ENCODE measurements around the gene PIGS.
"Not testable (repeated sequence)": the region's sequence is repeated elsewhere in the genome, so short reads cannot be mapped to it uniquely, and the experiment has no call there.

Gene PIGS

DNA sequence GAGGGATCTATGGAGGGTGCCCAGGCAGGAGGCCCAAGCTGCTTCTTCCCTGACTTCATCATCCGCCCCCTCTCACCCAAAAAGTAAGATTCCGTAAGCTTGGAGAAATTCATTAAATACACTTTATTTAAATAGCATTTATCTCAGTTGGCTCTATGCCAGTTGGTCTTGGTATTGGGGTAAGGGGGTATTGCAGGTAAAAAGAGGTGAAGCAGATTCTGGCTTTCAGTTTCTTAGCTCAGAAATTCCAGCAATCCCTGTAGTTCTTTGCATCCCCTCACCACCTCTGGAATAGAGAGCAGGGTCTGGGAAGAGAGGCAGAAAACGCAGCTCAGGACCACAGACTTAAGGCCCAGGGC, 6.1 kb upstream of the PIGS start:
- no peak overlapping the region for H3K9ac ChIP-seq (ENCODE audit: low read depth, low read length)
- H3K27me3 ChIP-seq (ENCODE audit: control insufficient read depth, insufficient read depth, low read length): peaks cover 16% of the 10 kb centered on the region
- H3K4me1 ChIP-seq (ENCODE audit: control insufficient read depth, insufficient read depth, low read length): peaks cover 7% of the 10 kb centered on the region
- H3K9me3 ChIP-seq (ENCODE audit: control insufficient read depth, insufficient read depth, low read length): no peaks in the 10 kb centered on the region
- H3K4me3 ChIP-seq (ENCODE audit: low read depth, low read length): no peak overlapping the region
- H3K36me3 ChIP-seq (ENCODE audit: control insufficient read depth, insufficient read depth, low read length): peaks cover 33% of the 10 kb centered on the region

DNA sequence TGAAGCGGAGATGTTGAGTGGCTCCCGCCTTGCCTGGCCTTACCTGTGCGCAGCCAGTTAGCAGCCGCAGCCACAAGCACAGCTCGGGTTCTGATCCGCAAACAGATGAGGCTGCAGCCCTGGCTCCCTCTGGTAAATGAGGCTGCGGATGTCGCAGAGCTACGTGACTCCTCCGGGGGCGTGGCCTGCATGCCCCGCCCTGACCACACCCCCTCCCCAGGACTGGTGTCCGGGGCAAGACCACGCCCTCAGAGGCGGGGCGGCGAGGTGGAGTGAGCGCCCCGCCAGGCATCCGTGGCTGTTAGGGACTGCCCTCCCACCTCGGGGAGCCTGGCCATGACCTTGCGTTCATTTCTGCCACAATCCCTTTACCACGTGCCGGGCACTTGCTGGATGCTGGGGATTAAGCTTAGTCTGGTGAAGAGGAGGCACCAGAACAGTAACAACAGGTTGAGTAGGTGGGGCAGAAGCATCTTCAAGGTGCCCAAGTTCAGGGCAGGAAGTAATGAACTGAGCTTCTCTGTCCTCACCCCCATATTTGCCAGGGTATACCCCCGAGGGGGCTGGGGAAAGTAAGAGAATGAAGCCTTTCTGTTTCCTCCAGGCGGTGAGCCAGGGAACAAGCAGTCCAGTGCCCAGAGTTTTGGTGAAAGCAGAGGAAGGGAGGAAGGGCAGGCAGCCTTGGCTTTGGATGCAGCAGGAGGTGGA, 5.6 kb upstream of the PIGS start, which contains the start of gene ALDOC:
ALDOC (minus strand) TSS at position 138 of the 708 bp plus-strand sequence. CDS start 1,363 bp downstream, outside the sequence.
- H3K9ac ChIP-seq (ENCODE audit: low read depth, low read length): no peak within 1 kb of the TSS
- peaks cover 22% of the 10 kb centered on the region for H3K27me3 ChIP-seq (ENCODE audit: control insufficient read depth, insufficient read depth, low read length)
- peak within 1 kb of the TSS; percentile 39 for H3K4me3 ChIP-seq (ENCODE audit: low read depth, low read length)
- no peaks in the 10 kb centered on the region for H3K9me3 ChIP-seq (ENCODE audit: control insufficient read depth, insufficient read depth, low read length)
- peaks cover 27% of the 10 kb centered on the region for H3K36me3 ChIP-seq (ENCODE audit: control insufficient read depth, insufficient read depth, low read length)
- H3K4me1 ChIP-seq (ENCODE audit: control insufficient read depth, insufficient read depth, low read length): peaks cover 7% of the 10 kb centered on the region

DNA sequence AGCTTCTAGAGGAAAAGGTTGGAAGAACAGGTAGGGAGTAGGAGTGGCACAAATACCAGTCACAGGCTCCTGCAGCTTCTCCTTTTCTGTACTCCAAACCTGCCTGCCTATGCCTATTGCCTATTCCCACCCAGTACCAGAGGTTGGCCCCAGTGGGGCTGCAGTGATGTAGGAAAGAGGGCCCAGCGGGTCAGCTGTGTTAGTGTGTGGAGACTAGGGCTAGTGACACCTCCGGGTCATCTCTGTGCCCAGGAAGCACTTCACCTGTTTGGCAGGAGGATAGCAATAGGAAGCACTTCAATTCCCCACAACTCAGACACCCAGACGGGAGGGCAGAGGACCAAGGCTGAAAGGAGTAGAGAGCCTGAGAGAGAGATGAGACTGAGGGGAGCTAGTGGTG, 4.7 kb upstream of the PIGS start:
- not testable (repeated sequence) for H3K9ac ChIP-seq (ENCODE audit: low read depth, low read length); H3K4me1 ChIP-seq (ENCODE audit: control insufficient read depth, insufficient read depth, low read length); H3K9me3 ChIP-seq (ENCODE audit: control insufficient read depth, insufficient read depth, low read length)
- Histone ChIP-seq H3K4me3 (ENCODE audit: low read depth, low read length) (peak overlapping the region; percentile 26), H3K36me3 (ENCODE audit: control insufficient read depth, insufficient read depth, low read length) (peaks cover 24% of the 10 kb centered on the region), H3K27me3 (ENCODE audit: control insufficient read depth, insufficient read depth, low read length) (peaks cover 23% of the 10 kb centered on the region)

DNA sequence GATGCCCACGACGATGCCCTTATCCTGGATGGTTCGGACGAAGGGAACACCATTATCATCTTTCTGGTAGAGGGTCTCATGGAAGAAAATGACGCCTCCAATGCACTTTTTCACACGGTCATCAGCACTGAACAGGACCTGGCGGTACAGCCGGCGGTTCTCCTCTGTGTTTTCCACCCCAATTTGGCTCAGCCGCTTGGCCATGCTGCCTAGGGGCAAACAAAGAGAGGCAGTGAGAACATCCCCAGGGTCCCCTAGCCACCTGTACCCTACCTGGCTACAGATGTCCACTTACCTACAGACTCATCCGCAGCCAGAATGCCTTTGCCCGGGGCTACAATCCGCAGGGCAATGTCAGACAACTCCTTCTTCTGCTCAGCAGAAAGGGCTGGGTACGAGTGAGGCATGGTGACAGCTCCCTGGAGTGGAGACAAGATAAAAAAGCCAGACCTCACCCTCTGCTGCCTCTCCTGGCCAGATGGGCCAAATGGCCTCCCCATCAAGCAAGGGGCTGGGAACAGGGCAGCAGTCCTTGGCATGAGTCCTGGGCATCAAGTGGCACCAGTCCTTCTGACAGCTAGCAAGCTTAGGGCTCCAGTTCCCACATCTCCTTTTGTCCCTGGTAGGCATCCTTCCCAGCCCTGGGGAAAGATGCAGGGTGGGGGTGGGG, 3.9 kb upstream of the PIGS start:
- Histone ChIP-seq H3K4me3 (ENCODE audit: low read depth, low read length) (no peak overlapping the region), H3K36me3 (ENCODE audit: control insufficient read depth, insufficient read depth, low read length) (peaks cover 20% of the 10 kb centered on the region), H3K27me3 (ENCODE audit: control insufficient read depth, insufficient read depth, low read length) (peaks cover 23% of the 10 kb centered on the region), H3K9me3 (ENCODE audit: control insufficient read depth, insufficient read depth, low read length) (no peaks in the 10 kb centered on the region), H3K9ac (ENCODE audit: low read depth, low read length) (no peak overlapping the region), H3K4me1 (ENCODE audit: control insufficient read depth, insufficient read depth, low read length) (peaks cover 7% of the 10 kb centered on the region)

DNA sequence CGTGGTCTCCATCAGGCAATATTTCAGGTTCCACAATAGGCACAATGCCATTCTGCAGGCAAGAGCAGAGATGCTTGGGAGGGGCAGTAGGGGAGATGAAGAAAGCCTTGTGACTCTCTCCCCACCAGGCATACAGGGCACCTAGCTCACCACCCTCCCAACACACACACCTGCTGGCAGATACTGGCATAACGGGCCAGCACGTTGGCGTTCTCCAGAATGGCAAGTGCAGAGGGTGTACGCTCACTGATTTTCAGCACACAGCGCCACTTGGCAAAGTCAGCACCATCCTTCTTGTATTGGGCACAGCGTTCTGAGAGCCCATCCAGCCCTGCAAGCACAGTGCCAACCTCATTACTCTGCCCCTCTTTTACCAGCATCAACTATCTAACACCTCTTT, 3.2 kb upstream of the PIGS start:
- Histone ChIP-seq H3K4me1 (ENCODE audit: control insufficient read depth, insufficient read depth, low read length) (peaks cover 7% of the 10 kb centered on the region), H3K36me3 (ENCODE audit: control insufficient read depth, insufficient read depth, low read length) (peaks cover 16% of the 10 kb centered on the region), H3K9ac (ENCODE audit: low read depth, low read length) (no peak overlapping the region), H3K9me3 (ENCODE audit: control insufficient read depth, insufficient read depth, low read length) (no peaks in the 10 kb centered on the region), H3K4me3 (ENCODE audit: low read depth, low read length) (no peak overlapping the region), H3K27me3 (ENCODE audit: control insufficient read depth, insufficient read depth, low read length) (peaks cover 23% of the 10 kb centered on the region)

DNA sequence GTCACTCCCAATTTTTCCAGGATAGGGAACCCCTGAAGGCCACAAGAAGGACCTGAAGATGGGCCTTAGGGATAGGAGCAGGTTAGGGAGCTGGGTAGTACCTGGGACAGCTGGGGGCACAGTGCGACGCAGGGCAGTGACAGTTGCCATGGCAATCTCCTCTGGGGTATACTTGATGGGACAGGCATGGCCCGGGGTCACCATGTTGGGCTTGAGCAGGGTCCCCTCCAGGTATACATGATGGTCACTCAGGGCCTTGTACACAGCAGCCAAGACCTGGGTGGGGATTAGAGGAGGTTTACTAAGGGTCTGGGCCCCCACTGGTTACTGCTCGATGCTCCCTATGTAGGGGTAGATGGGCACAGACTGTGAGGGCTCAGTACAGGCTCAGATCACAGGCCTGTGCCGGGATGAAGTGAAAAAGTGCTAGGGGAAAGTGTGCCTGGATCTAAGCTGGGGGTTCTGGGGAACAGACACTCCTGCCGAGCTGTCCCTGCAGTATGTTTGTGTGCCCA, 2.7 kb upstream of the PIGS start:
- Histone ChIP-seq H3K9me3 (ENCODE audit: control insufficient read depth, insufficient read depth, low read length) (no peaks in the 10 kb centered on the region), H3K4me3 (ENCODE audit: low read depth, low read length) (no peak overlapping the region), H3K36me3 (ENCODE audit: control insufficient read depth, insufficient read depth, low read length) (peaks cover 11% of the 10 kb centered on the region), H3K9ac (ENCODE audit: low read depth, low read length) (no peak overlapping the region), H3K27me3 (ENCODE audit: control insufficient read depth, insufficient read depth, low read length) (peaks cover 23% of the 10 kb centered on the region), H3K4me1 (ENCODE audit: control insufficient read depth, insufficient read depth, low read length) (peaks cover 7% of the 10 kb centered on the region)

DNA sequence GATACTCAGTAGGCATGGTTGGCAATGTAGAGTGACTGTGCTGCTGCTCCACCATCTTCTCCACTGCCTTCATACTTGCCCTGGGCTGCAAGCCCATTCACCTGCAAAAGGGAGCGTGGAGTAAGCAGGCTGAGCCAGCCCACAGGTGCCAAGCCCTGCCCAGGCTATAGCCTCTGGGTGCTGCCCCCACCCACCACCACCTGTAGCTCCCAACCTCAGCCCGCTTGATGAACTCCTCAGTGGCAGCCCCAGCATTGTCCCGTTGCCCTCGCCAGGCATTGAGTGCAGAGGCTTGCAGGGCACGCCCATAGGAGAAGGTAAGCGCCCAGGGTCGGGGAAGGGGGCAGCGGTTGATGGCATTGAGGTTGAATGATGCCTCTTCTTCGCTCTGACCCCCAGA, 2.2 kb upstream of the PIGS start:
- no peak overlapping the region for H3K4me3 ChIP-seq (ENCODE audit: low read depth, low read length)
- no peaks in the 10 kb centered on the region for H3K9me3 ChIP-seq (ENCODE audit: control insufficient read depth, insufficient read depth, low read length)
- peaks cover 7% of the 10 kb centered on the region for H3K4me1 ChIP-seq (ENCODE audit: control insufficient read depth, insufficient read depth, low read length)
- no peak overlapping the region for H3K9ac ChIP-seq (ENCODE audit: low read depth, low read length)
- H3K36me3 ChIP-seq (ENCODE audit: control insufficient read depth, insufficient read depth, low read length): peaks cover 6% of the 10 kb centered on the region
- peaks cover 23% of the 10 kb centered on the region for H3K27me3 ChIP-seq (ENCODE audit: control insufficient read depth, insufficient read depth, low read length)

DNA sequence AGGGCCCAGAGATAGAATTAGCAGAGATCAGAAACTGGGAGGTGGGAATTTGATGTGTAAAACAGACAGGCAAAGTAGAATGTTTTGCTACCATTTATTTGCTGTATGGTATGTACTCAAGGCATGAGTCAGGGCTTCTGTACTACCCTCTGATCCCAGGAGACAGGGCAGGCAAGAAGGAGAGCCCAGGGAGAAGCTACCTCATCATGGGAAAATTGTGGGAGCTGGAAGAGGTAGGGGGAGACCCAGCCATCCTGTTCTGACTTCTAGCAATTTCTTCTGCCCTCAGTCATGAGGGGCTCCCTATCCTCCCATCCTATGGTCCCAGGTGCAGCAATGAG, 1.7 kb upstream of the PIGS start:
- Histone ChIP-seq H3K9ac (ENCODE audit: low read depth, low read length) (no peak overlapping the region), H3K4me3 (ENCODE audit: low read depth, low read length) (no peak overlapping the region), H3K27me3 (ENCODE audit: control insufficient read depth, insufficient read depth, low read length) (peaks cover 23% of the 10 kb centered on the region), H3K9me3 (ENCODE audit: control insufficient read depth, insufficient read depth, low read length) (no peaks in the 10 kb centered on the region), H3K4me1 (ENCODE audit: control insufficient read depth, insufficient read depth, low read length) (peaks cover 7% of the 10 kb centered on the region), H3K36me3 (ENCODE audit: control insufficient read depth, insufficient read depth, low read length) (peaks cover 3% of the 10 kb centered on the region)

DNA sequence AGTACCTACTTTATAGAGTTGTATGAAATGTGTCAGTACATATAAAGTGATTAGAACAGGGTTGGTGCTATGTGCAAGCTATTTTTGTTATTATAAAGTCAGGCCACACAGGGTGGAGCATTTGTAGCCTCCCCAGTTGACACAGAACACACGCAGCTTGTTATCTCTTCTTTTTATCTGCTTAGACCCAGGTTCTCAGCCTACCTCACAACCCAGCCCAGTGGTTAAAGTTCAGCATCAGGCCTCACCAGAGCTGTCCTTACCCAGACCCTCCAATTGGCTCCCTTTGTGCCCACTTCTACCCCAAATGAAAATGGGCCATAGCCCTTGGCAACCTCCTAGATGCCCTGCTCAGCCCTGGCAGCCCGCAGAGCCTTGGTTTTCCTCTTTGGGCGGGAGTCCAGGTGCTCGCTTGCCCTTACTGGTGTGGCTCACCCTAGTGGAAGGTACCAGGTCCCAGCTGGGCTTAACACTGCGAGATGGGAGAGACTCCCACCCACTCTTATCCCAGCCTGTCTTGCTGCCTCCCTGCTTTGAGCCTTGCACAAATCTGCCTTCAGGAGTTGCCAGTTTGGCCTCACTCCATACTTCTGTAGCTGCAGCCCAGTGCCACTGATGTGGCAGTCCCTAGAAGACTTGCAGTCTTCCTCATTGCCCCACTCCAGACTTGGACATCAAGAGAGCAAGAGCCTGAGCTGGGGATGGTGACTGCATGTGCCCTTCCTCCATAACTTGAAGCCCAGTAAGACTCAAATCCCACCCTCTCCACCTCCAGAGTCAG, 1.1 kb upstream of the PIGS start:
- Histone ChIP-seq H3K36me3 (ENCODE audit: control insufficient read depth, insufficient read depth, low read length) (peaks cover 3% of the 10 kb centered on the region), H3K4me1 (ENCODE audit: control insufficient read depth, insufficient read depth, low read length) (peaks cover 7% of the 10 kb centered on the region), H3K4me3 (ENCODE audit: low read depth, low read length) (no peak overlapping the region), H3K9me3 (ENCODE audit: control insufficient read depth, insufficient read depth, low read length) (no peaks in the 10 kb centered on the region), H3K9ac (ENCODE audit: low read depth, low read length) (no peak overlapping the region), H3K27me3 (ENCODE audit: control insufficient read depth, insufficient read depth, low read length) (peaks cover 23% of the 10 kb centered on the region)

DNA sequence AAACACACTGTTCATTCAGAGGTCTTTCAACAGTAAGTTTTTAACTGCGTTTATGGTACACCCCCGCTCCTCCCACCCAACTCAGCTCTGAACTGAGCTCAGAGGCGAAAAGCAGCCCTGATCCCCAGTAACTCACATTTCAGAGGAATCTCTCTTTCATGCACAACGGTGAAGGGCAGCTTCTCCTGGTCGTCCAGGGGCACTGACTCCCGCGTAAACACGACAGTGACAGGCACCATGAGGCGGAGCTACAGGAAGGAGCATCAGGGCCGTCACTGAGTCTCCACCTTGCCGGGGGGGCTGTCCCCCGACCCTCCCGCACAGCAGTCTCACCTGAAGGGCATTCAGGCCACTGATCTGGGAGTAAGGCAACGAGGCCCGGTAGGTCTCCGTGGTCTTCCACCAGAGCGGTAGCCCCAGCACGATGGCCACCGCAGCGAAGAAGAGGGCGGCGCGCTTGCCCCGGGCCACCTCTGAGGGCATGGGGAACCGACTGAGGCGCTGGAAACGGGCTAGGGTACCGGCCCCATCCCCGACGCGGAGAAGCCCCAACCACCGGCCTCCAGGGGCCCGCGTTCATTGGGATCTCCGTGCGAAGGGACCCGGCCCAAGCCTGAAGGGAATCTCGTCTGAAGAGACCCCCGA, 486 bp downstream of the PIGS start:
- H3K4me3 ChIP-seq (ENCODE audit: low read depth, low read length): peak overlapping the region; percentile 93
- H3K9me3 ChIP-seq (ENCODE audit: control insufficient read depth, insufficient read depth, low read length): no peaks in the 10 kb centered on the region
- peaks cover 3% of the 10 kb centered on the region for H3K4me1 ChIP-seq (ENCODE audit: control insufficient read depth, insufficient read depth, low read length)

DNA sequence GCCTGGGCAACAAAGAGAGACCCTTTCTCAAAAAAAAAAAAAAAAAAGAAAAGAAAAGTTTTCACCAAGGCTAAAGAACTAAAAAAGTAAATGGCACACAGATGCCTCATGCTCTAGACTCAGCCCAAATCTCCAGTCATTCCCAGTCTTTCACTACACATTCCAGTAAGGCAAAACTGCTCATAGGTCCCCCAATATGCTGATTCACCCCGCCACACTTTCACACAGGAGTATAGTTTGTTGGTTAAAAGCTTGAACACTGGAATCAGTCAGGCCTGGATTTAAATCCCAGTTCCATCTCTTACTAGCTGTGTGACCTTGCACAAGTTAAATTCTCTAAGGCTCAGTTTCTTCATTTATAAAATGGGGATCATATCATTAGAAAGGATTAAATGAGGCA, 1.9 kb downstream of the PIGS start:
- Histone ChIP-seq H3K36me3 (ENCODE audit: control insufficient read depth, insufficient read depth, low read length) (peaks cover 3% of the 10 kb centered on the region), H3K4me3 (ENCODE audit: low read depth, low read length) (no peak overlapping the region), H3K4me1 (ENCODE audit: control insufficient read depth, insufficient read depth, low read length) (no peaks in the 10 kb centered on the region), H3K9ac (ENCODE audit: low read depth, low read length) (no peak overlapping the region), H3K9me3 (ENCODE audit: control insufficient read depth, insufficient read depth, low read length) (no peaks in the 10 kb centered on the region), H3K27me3 (ENCODE audit: control insufficient read depth, insufficient read depth, low read length) (peaks cover 16% of the 10 kb centered on the region)

More for the DNA sequence above, 486 bp downstream of the PIGS start:
- Histone ChIP-seq H3K9ac (ENCODE audit: low read depth, low read length) (peak overlapping the region; percentile 37), H3K27me3 (ENCODE audit: control insufficient read depth, insufficient read depth, low read length) (peaks cover 19% of the 10 kb centered on the region), H3K36me3 (ENCODE audit: control insufficient read depth, insufficient read depth, low read length) (peaks cover 3% of the 10 kb centered on the region)

Data from iPS-15b (cell line).